Activated CD8-positive, alpha-beta memory T cell treated with anti-CD3 and anti-CD28 coated beads, Interleukin-2, amount 10 ng/mL, durations not matched to agents 7 days and 5 days (primary cell): ENCODE results near the gene SMARCD2. TPM values are rescaled to one million over a fixed set of nuclear protein-coding genes. Genes with fewer than 3 reads are reported as not detected.

ENCODE experiments used
- total RNA-seq, 2 experiments: library from RNA; stranded (reverse); gene quantifications; one replicate each; pipeline ENCODE4 v1.2.3, GENCODE V29; 2021

Gene SMARCD2
- total RNA-seq, 2 experiments from 2014 or later: 137 to 151 TPM

Other genes starting within 250 kb of the SMARCD2 start
- 10 to 100 TPM; 23.3 to 27.8 TPM for gene TACO1, start 241.8 kb downstream of the SMARCD2 start, total RNA-seq
- gene MAP3K3, start 220.3 kb downstream of the SMARCD2 start, total RNA-seq: 10 to 100 TPM; 29.0 to 36.5 TPM
- gene LIMD2, start 142.6 kb downstream of the SMARCD2 start, total RNA-seq: 100 to 1,000 TPM; 303 to 356 TPM
- 10 to 100 TPM; 59.9 to 76.8 TPM for gene STRADA, start 100.9 kb downstream of the SMARCD2 start, total RNA-seq
- gene CCDC47, start 69.1 kb downstream of the SMARCD2 start, total RNA-seq: 10 to 100 TPM; 55.7 to 71.1 TPM
- gene DDX42, start 68.5 kb downstream of the SMARCD2 start, total RNA-seq: 100 to 1,000 TPM; 121 to 123 TPM
- gene PSMC5, start 15.3 kb downstream of the SMARCD2 start, total RNA-seq: 100 to 1,000 TPM; 157 to 195 TPM
- 10 to 100 TPM; 58.9 to 71.7 TPM for gene FTSJ3, start 15.0 kb downstream of the SMARCD2 start, total RNA-seq
- gene CSH2, start 31.0 kb upstream of the SMARCD2 start, total RNA-seq: not detected
- not detected for gene GH2, start 39.3 kb upstream of the SMARCD2 start, total RNA-seq
- not detected for gene CSH1, start 53.9 kb upstream of the SMARCD2 start, total RNA-seq
- not detected for gene CSHL1, start 68.6 kb upstream of the SMARCD2 start, total RNA-seq
- gene GH1, start 76.2 kb upstream of the SMARCD2 start, total RNA-seq: not detected
- gene CD79B, start 89.6 kb upstream of the SMARCD2 start, total RNA-seq: 10 to 100 TPM; 15.0 to 19.1 TPM
- gene SCN4A, start 130.2 kb upstream of the SMARCD2 start, total RNA-seq: under 1 TPM in 1 of 2 experiments, not detected in 1; 0.02 TPM
- gene PRR29, start 155.7 kb upstream of the SMARCD2 start, total RNA-seq: 1 to 10 TPM; 1.5 to 3.3 TPM
- 10 to 100 TPM; 39.0 to 40.6 TPM for gene ICAM2, start 177.9 kb upstream of the SMARCD2 start, total RNA-seq